IPS DF 4.7 (cell line): ENCODE data around the gene FFAR2.
"Not testable (repeated sequence)": the region's sequence is repeated elsewhere in the genome, so short reads cannot be mapped to it uniquely, and the experiment has no call there.

Experiments
- DNase-seq: peaks from one replicate; pipeline ENCODE4 v3.0.0-alpha.2; 2013; ENCODE audit warnings: low spot score; ENCODE audit errors: extremely low read depth

Gene FFAR2

GRCh38 chr19:35447606-35448469, at the start of gene FFAR2:
Gene FFAR2, plus strand, starts transcription at chr19:35448257. Its CDS starts 1,458 bp downstream, at chr19:35449715.
- no peak for DNase-seq

GRCh38 chr19:35398570-35398969, 49.5 kb upstream of the FFAR2 start:
- DNase-seq: no peak

DNA sequence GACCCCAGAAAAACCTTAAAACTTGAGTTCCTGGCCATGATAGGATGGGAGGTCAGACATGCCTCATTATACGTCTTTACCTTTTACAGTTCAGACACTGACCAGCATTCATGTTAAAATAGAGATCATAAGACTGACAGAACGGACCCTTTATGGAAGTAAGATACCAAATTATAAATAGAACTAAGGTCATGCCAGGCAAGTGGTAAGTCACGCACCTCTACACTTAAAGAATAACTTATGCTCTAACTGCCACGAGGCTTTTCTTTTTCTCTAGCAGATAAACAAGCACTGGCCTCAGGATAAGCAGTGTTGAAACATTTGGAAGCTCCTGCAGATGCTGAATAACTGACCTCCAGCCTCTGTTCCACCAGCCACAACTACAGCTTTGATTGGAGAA, 48.8 kb upstream of the FFAR2 start:
- no peak for DNase-seq

GRCh38 chr19:35399948-35400772, 47.9 kb upstream of the FFAR2 start:
- no peak for DNase-seq

DNA sequence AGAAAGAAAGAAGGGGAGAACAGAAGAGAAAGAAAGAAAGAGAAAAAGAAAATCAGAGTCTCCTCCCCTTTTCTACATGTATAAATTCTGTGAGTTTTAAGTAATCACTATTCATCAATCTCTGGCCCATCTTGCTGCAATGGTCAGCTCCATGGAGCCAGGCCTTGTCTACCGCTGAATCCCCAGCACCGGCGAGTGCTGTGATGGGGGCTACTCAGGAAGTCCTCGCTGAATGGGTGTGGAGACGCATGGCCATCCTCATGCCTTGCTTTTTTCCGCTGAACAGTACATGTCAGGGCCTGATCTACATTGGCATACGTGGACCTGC, 47.3 kb upstream of the FFAR2 start:
- no peak for DNase-seq

- not testable (repeated sequence) for DNase-seq
These were observed 46.6 kb upstream of the FFAR2 start for GRCh38 chr19:35401416-35401815.

DNA sequence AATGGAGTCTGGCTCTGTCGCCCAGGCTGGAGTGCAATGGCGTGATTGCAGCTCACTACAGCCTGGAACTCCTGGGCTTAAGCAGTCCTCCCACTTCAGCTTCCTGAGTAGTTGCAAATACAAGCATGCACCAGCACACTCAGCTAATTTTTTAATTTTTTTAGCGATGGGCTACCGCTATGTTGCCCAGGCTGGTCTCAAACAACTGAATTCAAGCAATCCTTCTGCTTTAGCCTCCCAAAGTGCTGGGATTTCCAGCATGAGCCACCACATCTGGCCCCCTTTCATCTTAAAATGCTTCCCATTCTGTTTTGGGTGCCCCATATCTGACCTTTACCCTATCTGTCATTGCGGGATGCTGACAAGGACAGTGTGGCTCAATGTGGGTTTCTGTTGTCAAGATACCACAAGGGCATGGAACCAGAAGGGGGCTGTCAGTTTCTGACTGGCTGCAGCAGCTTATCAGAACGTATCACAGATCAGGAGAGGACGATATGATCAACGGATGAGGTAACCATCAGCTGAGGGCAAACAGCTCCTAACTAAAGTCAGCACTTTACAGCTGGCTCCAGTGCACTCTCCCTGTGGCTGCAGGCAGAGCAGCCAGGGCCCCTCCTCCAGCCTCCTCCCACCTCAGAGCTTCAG, 44.8 kb upstream of the FFAR2 start:
- no peak for DNase-seq

GRCh38 chr19:35404879-35405622, 43.0 kb upstream of the FFAR2 start:
- DNase-seq: no peak

DNA sequence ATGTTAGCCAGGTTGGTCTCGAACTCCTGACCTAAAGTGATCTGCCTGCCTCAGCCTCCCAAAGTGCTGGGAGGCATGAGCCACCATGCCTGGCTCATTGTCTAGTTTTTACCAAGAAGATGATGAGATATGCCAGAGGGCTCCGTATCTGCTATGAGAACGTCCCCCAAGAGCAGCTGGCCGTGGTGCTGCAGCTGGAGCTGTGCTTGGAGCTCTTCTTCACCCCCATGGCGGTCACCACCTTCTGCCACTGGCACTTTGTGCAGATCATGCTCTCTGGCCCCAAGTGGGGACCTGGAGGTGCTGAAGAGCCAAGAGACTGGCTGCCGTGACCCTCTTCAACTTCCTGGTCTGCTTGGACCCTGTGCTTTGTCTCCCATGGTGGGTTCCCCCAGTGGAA, 40.4 kb upstream of the FFAR2 start:
- DNase-seq: no peak

GRCh38 chr19:35408284-35409171, 39.5 kb upstream of the FFAR2 start:
- DNase-seq: no peak

DNA sequence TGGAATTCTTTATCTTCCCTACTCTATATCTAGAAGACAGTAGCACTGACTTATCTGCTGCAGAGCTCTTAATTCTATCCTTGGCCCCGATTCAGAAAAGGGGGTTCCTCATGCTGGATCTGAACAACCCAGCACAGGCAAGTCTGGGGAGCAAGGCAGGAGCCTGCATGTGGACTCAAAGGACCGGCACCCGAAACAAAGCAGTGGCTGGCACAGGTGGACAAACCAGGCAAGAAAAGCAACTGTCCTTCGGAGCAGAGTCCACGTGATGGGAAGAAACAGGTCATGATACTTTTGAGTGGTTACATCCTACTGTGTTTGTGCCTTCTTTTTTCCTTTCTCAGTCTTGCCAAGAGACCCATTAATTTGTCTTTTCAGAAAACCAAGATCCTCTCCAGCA, 38.9 kb upstream of the FFAR2 start:
- no peak for DNase-seq

DNA sequence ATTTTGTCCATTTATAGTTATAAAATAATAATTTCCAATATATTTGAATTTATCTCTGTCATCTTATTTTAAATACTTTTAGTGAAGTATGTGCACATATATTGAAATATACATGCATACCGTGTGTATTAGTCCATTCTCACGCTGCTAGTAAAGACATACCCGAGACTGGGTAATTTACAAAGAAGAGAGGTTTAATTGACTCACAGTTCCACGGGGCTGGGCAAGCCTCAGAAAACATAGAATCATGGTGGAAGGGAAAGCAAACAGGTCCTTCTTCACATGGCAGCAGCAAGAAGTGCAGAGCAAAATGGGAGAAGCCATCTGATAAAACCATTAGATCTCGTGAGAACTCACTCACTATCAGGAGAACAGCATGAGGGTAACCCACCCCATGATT, 37.6 kb upstream of the FFAR2 start:
- no peak for DNase-seq

DNA sequence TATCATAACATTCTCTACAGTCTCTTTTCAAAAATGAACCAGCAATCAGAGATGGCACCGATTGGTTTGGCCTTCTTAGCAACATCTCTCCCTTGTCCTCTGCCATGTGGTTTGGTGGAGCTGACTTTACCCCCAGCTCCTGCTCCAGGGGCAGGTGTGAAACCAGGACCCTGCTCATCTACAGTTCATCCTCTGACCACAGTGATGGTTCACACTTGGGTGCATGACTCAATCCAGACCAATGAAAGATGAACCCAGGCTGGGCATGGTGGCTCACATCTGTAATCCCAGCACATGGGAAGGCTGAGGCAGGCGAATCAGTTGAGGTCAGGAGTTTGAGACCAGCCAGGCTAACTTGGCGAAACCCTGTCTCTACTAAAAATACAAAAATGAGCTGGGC, 33.6 kb upstream of the FFAR2 start:
- no peak for DNase-seq

DNA sequence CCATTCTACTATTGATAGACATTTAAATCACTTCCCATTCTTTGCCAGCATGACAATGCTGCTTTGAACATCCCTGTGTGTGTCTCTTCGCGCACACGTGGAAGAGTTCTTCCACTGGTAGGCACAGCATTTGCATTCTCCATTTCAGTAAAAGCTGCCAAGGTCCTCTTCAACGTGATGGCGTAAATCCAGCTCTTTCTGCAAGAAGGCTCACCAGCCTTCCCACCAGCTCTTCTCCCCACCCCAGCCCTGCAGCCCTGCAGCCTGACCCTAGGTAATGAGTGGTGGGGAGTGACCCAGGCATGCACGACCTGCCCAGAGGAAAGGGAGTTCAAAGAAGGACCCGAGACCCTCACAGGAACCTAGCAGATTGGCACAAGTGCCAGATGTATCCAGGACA, 31.7 kb upstream of the FFAR2 start:
- DNase-seq: no peak

GRCh38 chr19:35417278-35417677, 30.8 kb upstream of the FFAR2 start:
- no peak for DNase-seq

DNA sequence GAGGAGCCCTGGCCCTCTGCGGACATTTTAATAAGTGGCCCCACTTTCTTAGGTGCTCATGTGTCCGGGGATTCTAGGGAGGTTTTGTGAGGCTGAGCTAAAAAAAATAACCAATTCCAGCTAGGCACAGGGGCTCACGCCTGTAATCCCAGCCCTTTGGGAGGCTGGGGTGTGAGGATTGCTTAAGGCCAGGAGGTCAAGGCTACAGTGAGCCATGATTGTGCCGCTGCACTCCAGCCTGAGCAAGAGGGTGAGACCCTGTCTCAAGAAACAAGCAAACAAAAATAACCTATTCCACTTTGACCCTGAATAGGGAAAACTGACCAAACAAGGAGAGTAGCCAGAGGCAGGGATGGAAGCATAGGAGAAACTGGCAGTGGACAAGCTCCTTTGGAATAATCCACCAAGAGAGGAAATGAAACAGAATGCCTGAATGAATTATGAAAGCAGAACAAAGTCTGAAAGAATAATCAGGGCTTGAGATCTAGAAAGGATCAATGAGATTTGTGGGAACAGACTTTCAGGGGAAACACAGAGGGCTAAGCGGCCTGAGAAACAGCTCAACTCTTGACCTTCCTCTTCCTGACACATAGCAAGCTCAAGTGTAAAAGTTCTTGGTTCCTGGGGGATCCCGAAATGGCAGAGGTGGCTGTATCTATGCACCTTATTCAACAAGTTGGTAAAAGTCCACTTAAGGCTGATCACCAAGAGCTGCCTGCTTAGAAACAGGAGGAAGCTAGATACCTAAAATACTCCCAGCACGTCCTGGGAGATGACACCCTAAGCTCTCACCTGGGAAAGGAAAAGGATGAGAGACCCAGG, 30.1 kb upstream of the FFAR2 start:
- DNase-seq: no peak

DNA sequence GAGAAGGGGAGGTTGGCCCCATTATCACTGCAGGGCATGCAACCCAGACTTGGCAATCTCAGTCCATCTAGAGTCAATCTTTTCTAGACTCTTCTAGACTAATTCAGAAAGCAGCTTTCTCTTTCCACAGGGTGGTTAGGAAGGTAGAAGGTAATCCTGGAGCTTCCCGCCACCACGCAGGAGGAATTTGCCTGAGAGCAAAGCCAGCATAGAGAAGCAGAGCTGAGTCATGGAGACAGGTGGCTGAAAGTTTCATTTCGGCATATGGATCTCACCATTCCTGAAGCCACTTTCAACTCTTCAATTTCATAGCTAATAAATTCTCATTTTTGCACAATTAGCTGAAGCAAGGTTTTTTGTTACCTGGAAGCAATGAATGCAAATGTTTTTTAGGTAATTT, 29.0 kb upstream of the FFAR2 start:
- DNase-seq: no peak

- no peak for DNase-seq
These were observed 28.3 kb upstream of the FFAR2 start for GRCh38 chr19:35419805-35420204.

- DNase-seq: no peak
These were observed 26.7 kb upstream of the FFAR2 start for GRCh38 chr19:35421362-35421761.

DNA sequence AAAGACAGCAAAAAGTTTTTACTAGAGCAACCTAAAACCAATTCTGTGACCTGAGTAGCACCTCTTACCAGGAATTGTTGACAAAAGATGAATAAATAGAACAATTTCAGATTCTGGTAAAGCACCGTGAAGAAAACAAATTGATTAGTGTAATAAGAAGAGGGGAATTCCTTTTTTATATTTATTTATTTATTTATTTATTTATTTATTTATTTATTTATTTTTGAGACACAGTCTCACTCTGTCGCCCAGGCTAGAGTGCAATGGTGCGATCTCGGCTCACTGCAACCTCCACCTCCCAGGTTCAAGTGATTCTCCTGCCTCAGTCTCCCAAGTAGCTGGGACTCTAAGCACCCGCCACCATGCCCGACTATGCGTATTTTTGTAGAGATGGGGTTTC, 24.7 kb upstream of the FFAR2 start:
- DNase-seq: not testable (repeated sequence)
